Body of pancreas (tissue), 4 donors: ENCODE data around the gene TCF7L1.

ENCODE experiments used
- POLR2A ChIP-seq, 3 donors: fragments of 450-650 bp; IDR thresholded peaks; one replicate each; pipeline ENCODE4 v1.6.1; 2016; ENCODE audit warnings: antibody characterized with exemption in 3 of 3, mild to moderate bottlenecking in 2 of 3
- TF ChIP-seq, protein P1 (sequence below), 7 experiments: fragments of 450-650 bp in 4 of 7; fragments of 200-600 bp in 3 of 7; sonication (generic) in 3 of 7; IDR thresholded peaks; one replicate each; pipeline ENCODE4 v1.5.1; 2016 to 2019; ENCODE audit warnings: antibody characterized with exemption in 7 of 7

DNA sequence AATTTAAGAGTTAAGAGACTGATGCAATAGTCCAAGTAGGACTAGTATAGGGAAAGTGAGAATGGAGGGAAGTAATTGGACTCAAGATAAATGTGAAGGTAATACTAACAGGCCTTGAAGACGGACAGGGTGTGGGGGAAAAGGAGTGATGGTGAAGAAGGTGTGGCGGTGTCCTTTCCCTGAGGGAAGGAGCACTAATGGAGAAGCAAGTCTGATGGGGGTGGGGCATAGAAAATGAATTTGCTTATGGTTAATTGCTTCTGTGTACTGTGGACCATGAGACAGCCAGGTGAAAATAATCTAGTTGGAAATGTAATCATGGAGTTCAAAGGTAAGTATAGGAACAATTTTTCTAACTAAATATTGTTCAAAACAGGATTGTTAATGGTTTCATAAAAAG is 201.7 kb downstream of the TCF7L1 start:
- TF ChIP-seq, protein P1, sequence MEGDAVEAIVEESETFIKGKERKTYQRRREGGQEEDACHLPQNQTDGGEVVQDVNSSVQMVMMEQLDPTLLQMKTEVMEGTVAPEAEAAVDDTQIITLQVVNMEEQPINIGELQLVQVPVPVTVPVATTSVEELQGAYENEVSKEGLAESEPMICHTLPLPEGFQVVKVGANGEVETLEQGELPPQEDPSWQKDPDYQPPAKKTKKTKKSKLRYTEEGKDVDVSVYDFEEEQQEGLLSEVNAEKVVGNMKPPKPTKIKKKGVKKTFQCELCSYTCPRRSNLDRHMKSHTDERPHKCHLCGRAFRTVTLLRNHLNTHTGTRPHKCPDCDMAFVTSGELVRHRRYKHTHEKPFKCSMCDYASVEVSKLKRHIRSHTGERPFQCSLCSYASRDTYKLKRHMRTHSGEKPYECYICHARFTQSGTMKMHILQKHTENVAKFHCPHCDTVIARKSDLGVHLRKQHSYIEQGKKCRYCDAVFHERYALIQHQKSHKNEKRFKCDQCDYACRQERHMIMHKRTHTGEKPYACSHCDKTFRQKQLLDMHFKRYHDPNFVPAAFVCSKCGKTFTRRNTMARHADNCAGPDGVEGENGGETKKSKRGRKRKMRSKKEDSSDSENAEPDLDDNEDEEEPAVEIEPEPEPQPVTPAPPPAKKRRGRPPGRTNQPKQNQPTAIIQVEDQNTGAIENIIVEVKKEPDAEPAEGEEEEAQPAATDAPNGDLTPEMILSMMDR (IDR thresholded peaks at IDR 0.05), result no peak
- TF ChIP-seq POLR2A (IDR thresholded peaks at IDR 0.05), result no peak
